OCI-LY1 (cell line): Measurements from ENCODE around the gene JMJD1C.

Source experiments
- CTCF ChIP-seq: fragments of 200-600 bp; sonication (generic), shearing (Covaris generic); IDR thresholded peaks from 2 replicates; pipeline ENCODE4 v1.5.1; 2017; ENCODE audit warnings: mild to moderate bottlenecking, antibody characterized with exemption, low read length, moderate library complexity, mixed read lengths
- EZH2 ChIP-seq: fragments of 200-600 bp; sonication (generic), shearing (Covaris generic); IDR thresholded peaks from 2 replicates; pipeline ENCODE4 v1.8.0; 2017; ENCODE audit warnings: borderline replicate concordance, mixed run types, mild to moderate bottlenecking, antibody characterized with exemption, low read length, moderate library complexity, mixed read lengths

GRCh38 chr10:63468947-63469346 lies 3.2 kb upstream of the JMJD1C start:
- TF ChIP-seq CTCF (no peak), EZH2 (no peak)
